ENCODE results near the gene DBNDD1. TPM values are rescaled to one million over a fixed set of nuclear protein-coding genes. Genes with fewer than 3 reads are reported as not detected.
"Not testable (repeated sequence)": the region's sequence is repeated elsewhere in the genome, so short reads cannot be mapped to it uniquely, and the experiment has no call there.

The DBNDD1 gene
- total and polyA plus RNA-seq, 4 donors = 1.1 to 3.5 (median 3.1) TPM

GRCh38 chr16:89968074-89968473 is 51.2 kb downstream of the DBNDD1 start:
- H3K27ac ChIP-seq (ENCODE audit: low read depth in 1 of 2, low read length in 2 of 2); H3K4me1 ChIP-seq (ENCODE audit: control insufficient read depth in 1 of 2, insufficient read depth in 2 of 2, low read length in 2 of 2); H3K9me3 ChIP-seq (ENCODE audit: control insufficient read depth, low read length); ATAC-seq (ENCODE audit: low FRiP score); DNase-seq; intact Hi-C loops (cut with DNase I); H3K4me3 ChIP-seq (ENCODE audit: low read length in 2 of 2); H3K36me3 ChIP-seq (ENCODE audit: control insufficient read depth in 1 of 2, insufficient read depth in 2 of 2, low read length in 1 of 2); H3K27me3 ChIP-seq (ENCODE audit: control insufficient read depth in 1 of 2, insufficient read depth in 2 of 2, low read length in 1 of 2): not testable (repeated sequence)
- WGBS, 2 donors = 86 to 88% methylated on average over 11 of the region's 11 CpGs

DNA sequence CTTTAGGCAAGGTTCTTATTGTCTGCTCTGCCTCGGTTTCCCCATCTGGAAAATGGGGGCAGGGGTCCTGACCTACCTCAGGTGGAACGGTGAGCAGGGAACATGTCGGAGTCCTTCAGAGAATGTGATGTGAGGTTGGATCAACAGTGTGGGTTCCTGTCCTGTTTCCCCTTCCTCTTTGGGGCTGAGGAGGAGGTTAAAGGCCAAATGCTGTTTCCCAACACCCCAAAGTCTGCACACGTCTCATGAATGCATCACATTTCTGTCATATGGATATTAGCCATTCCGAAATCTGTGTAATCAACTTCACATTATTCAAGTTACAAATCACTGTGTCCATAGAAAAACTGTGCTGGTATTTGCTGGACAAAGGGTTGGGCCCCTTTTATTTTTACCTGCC is 51.8 kb downstream of the DBNDD1 start:
- H3K4me3 ChIP-seq (ENCODE audit: low read length in 2 of 2); DNase-seq; H3K27me3 ChIP-seq (ENCODE audit: control insufficient read depth in 1 of 2, insufficient read depth in 2 of 2, low read length in 1 of 2); H3K36me3 ChIP-seq (ENCODE audit: control insufficient read depth in 1 of 2, insufficient read depth in 2 of 2, low read length in 1 of 2); H3K27ac ChIP-seq (ENCODE audit: low read depth in 1 of 2, low read length in 2 of 2); H3K4me1 ChIP-seq (ENCODE audit: control insufficient read depth in 1 of 2, insufficient read depth in 2 of 2, low read length in 2 of 2); intact Hi-C loops (cut with DNase I); ATAC-seq (ENCODE audit: low FRiP score); H3K9me3 ChIP-seq (ENCODE audit: control insufficient read depth, low read length): not testable (repeated sequence)
- WGBS, 2 donors = 82 to 85% methylated on average over 5 of the region's 5 CpGs

DNA sequence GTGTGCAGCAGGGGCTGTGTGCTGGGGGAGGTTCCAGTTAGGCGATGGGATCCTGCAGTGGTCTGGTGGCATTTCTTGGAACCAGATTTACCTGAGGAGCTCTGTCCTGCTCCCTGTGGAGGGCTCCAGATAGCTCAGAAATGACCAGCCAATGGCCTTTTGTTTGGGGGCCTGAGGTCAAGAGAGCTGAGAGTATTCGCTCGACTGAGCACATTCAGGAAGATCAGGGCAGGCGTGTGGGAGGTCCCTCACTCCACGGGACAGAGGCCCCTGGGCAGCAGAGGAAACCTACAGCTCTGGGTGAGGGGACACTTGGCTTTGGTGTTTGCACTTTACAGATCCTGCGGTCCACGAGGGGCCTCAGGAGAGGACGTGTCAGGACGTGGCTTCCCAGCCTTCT is 52.5 kb downstream of the DBNDD1 start:
- Histone ChIP-seq H3K36me3 (ENCODE audit: control insufficient read depth in 1 of 2, insufficient read depth in 2 of 2, low read length in 1 of 2) (no peaks in the 10 kb centered on the region), H3K4me1 (ENCODE audit: control insufficient read depth in 1 of 2, insufficient read depth in 2 of 2, low read length in 2 of 2) (no peaks in the 10 kb centered on the region), H3K27ac (ENCODE audit: low read depth in 1 of 2, low read length in 2 of 2) (no peak overlapping the region), H3K27me3 (ENCODE audit: control insufficient read depth in 1 of 2, insufficient read depth in 2 of 2, low read length in 1 of 2) (no peaks in the 10 kb centered on the region), H3K4me3 (ENCODE audit: low read length in 2 of 2) (no peak overlapping the region), H3K9me3 (ENCODE audit: control insufficient read depth, low read length) (no peaks in the 10 kb centered on the region)
- no peak for DNase-seq
- ATAC-seq (ENCODE audit: low FRiP score) = no peak
- WGBS, 2 donors = 75 to 80% methylated on average over 9 of the region's 9 CpGs
- intact Hi-C loops (cut with DNase I) = no loop called here

GRCh38 chr16:89965447-89966225 is 53.6 kb downstream of the DBNDD1 start:
- intact Hi-C loops (cut with DNase I) = no loop called here
- WGBS, 2 donors = 83 to 88% methylated on average over 28 to 30 of the region's 30 CpGs

DNA sequence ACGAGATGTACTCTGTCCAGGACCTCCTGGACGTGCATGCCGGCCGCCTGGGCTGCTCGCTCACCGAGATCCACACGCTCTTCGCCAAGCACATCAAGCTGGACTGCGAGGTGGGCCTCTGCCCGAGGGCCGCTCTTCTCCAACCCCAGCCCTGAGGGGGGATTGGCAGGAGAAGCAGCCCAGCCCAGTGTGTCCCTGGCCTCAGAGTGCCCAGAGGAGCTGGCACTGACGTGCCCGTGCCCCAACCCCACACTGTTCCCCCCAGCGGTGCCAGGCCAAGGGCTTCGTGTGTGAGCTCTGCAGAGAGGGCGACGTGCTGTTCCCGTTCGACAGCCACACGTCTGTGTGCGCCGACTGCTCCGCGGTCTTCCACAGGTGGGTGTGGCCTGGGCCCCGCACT is 55.1 kb downstream of the DBNDD1 start:
- ATAC-seq (ENCODE audit: low FRiP score) (no peak), DNase-seq (no peak)
- Histone ChIP-seq H3K27me3 (ENCODE audit: control insufficient read depth in 1 of 2, insufficient read depth in 2 of 2, low read length in 1 of 2) (no peaks in the 10 kb centered on the region), H3K9me3 (ENCODE audit: control insufficient read depth, low read length) (no peaks in the 10 kb centered on the region), H3K4me1 (ENCODE audit: control insufficient read depth in 1 of 2, insufficient read depth in 2 of 2, low read length in 2 of 2) (no peaks in the 10 kb centered on the region), H3K27ac (ENCODE audit: low read depth in 1 of 2, low read length in 2 of 2) (no peak overlapping the region), H3K36me3 (ENCODE audit: control insufficient read depth in 1 of 2, insufficient read depth in 2 of 2, low read length in 1 of 2) (no peaks in the 10 kb centered on the region), H3K4me3 (ENCODE audit: low read length in 2 of 2) (no peak overlapping the region)
- intact Hi-C loops (cut with DNase I) = no loop called here
- 86 to 88% methylated on average over 25 of the region's 25 CpGs for WGBS, 2 donors

More at GRCh38 chr16:89965447-89966225, 53.6 kb downstream of the DBNDD1 start:
- DNase-seq (no peak), ATAC-seq (ENCODE audit: low FRiP score) (no peak)
- Histone ChIP-seq H3K27me3 (ENCODE audit: control insufficient read depth in 1 of 2, insufficient read depth in 2 of 2, low read length in 1 of 2) (no peaks in the 10 kb centered on the region), H3K9me3 (ENCODE audit: control insufficient read depth, low read length) (no peaks in the 10 kb centered on the region), H3K4me1 (ENCODE audit: control insufficient read depth in 1 of 2, insufficient read depth in 2 of 2, low read length in 2 of 2) (no peaks in the 10 kb centered on the region), H3K27ac (ENCODE audit: low read depth in 1 of 2, low read length in 2 of 2) (no peak overlapping the region), H3K4me3 (ENCODE audit: low read length in 2 of 2) (no peak overlapping the region), H3K36me3 (ENCODE audit: control insufficient read depth in 1 of 2, insufficient read depth in 2 of 2, low read length in 1 of 2) (no peaks in the 10 kb centered on the region)

- H3K4me1 ChIP-seq (ENCODE audit: control insufficient read depth in 1 of 2, insufficient read depth in 2 of 2, low read length in 2 of 2) = no peaks in the 10 kb centered on the region
- H3K36me3 ChIP-seq (ENCODE audit: control insufficient read depth in 1 of 2, insufficient read depth in 2 of 2, low read length in 1 of 2) = no peaks in the 10 kb centered on the region
- H3K4me3 ChIP-seq (ENCODE audit: low read length in 2 of 2) = no peak overlapping the region
- WGBS, 2 donors = 82 to 84% methylated on average over 26 of the region's 26 CpGs
- H3K27me3 ChIP-seq (ENCODE audit: control insufficient read depth in 1 of 2, insufficient read depth in 2 of 2, low read length in 1 of 2) = no peaks in the 10 kb centered on the region
- ATAC-seq (ENCODE audit: low FRiP score) (no peak), DNase-seq (no peak)
- intact Hi-C loops (cut with DNase I) = no loop called here
- no peaks in the 10 kb centered on the region for H3K9me3 ChIP-seq (ENCODE audit: control insufficient read depth, low read length)
- H3K27ac ChIP-seq (ENCODE audit: low read depth in 1 of 2, low read length in 2 of 2) = no peak overlapping the region
Measured at GRCh38 chr16:89962754-89963498, 56.3 kb downstream of the DBNDD1 start.

DNA sequence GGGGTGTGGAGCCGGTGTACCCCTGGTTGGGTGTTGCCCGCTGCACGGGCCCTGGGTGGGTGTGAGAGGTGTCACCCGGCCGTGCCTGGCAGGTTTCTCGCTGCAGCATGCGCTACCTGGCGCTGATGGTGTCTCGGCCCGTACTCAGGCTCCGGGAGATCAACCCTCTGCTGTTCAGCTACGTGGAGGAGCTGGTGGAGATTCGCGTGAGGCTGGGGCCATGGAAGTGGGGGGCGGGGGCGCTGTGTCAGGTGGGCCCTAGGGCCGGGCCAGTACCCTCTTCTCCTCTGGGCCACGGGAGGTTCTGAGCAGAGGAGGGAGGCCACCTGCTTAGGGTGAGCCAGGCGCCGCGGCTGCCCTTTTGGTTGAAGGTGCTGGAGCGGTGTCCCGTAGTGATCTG is 57.3 kb downstream of the DBNDD1 start:
- Histone ChIP-seq H3K27ac (ENCODE audit: low read depth in 1 of 2, low read length in 2 of 2) (no peak overlapping the region), H3K36me3 (ENCODE audit: control insufficient read depth in 1 of 2, insufficient read depth in 2 of 2, low read length in 1 of 2) (no peaks in the 10 kb centered on the region), H3K9me3 (ENCODE audit: control insufficient read depth, low read length) (no peaks in the 10 kb centered on the region), H3K4me1 (ENCODE audit: control insufficient read depth in 1 of 2, insufficient read depth in 2 of 2, low read length in 2 of 2) (no peaks in the 10 kb centered on the region), H3K4me3 (ENCODE audit: low read length in 2 of 2) (no peak overlapping the region), H3K27me3 (ENCODE audit: control insufficient read depth in 1 of 2, insufficient read depth in 2 of 2, low read length in 1 of 2) (no peaks in the 10 kb centered on the region)
- intact Hi-C loops (cut with DNase I) = no loop called here
- DNase-seq = no peak
- no peak for ATAC-seq (ENCODE audit: low FRiP score)
- 95 to 96% methylated on average over 23 of the region's 23 CpGs for WGBS, 2 donors

DNA sequence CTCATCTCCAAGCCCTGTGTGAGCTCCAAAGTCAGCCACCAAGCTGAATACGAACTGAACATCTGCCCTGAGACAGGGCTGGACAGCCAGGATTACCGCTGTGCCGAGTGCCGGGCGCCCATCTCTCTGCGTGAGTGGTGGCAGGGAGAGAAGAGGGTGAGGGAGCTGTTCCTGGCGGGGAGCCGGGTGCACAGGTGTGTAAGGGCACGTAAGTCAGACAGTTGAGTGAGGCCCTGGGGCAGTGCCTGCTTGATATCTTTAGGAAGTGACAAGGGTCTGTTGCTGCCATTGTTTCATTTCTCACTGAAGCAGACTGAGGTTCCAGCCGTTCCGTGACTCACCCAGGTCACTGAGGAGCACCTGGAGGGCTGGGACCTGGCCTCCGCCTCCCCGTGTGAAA is 58.3 kb downstream of the DBNDD1 start:
- intact Hi-C loops (cut with DNase I) = no loop called here
- H3K4me3 ChIP-seq (ENCODE audit: low read length in 2 of 2) = no peak overlapping the region
- H3K9me3 ChIP-seq (ENCODE audit: control insufficient read depth, low read length) = no peaks in the 10 kb centered on the region
- no peak for ATAC-seq (ENCODE audit: low FRiP score)
- no peak for DNase-seq
- no peaks in the 10 kb centered on the region for H3K4me1 ChIP-seq (ENCODE audit: control insufficient read depth in 1 of 2, insufficient read depth in 2 of 2, low read length in 2 of 2)
- H3K36me3 ChIP-seq (ENCODE audit: control insufficient read depth in 1 of 2, insufficient read depth in 2 of 2, low read length in 1 of 2) = no peaks in the 10 kb centered on the region
- no peak overlapping the region for H3K27ac ChIP-seq (ENCODE audit: low read depth in 1 of 2, low read length in 2 of 2)
- WGBS, 2 donors = 94 to 95% methylated on average over 13 of the region's 13 CpGs
- no peaks in the 10 kb centered on the region for H3K27me3 ChIP-seq (ENCODE audit: control insufficient read depth in 1 of 2, insufficient read depth in 2 of 2, low read length in 1 of 2)

DNA sequence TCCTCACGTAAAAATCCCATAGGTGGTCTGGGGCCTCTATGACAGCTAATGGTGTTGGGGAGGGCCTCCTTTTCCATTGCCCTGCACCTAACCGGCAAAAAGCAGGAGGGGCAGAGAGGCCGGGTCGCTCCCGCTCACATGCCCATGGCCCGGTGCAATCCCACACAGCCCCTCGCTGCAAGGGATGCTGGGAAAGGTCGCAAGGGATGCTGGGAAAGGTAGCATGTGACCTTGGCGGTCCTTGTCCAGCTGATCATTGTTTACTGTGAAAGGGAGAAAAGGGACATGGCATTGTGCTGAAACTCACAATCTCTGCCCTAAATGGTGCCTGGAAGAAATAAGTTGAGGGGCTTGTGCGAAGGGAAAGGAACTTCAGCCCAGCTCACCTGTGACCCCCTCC is 60.7 kb downstream of the DBNDD1 start:
- DNase-seq (no peak), ATAC-seq (ENCODE audit: low FRiP score) (no peak)
- intact Hi-C loops (cut with DNase I) = no loop called here
- Histone ChIP-seq H3K4me3 (ENCODE audit: low read length in 2 of 2) (no peak overlapping the region), H3K4me1 (ENCODE audit: control insufficient read depth in 1 of 2, insufficient read depth in 2 of 2, low read length in 2 of 2) (no peaks in the 10 kb centered on the region), H3K27me3 (ENCODE audit: control insufficient read depth in 1 of 2, insufficient read depth in 2 of 2, low read length in 1 of 2) (no peaks in the 10 kb centered on the region), H3K9me3 (ENCODE audit: control insufficient read depth, low read length) (no peaks in the 10 kb centered on the region), H3K27ac (ENCODE audit: low read depth in 1 of 2, low read length in 2 of 2) (no peak overlapping the region), H3K36me3 (ENCODE audit: control insufficient read depth in 1 of 2, insufficient read depth in 2 of 2, low read length in 1 of 2) (no peaks in the 10 kb centered on the region)
- WGBS, 2 donors = 96 to 97% methylated on average over 10 of the region's 10 CpGs

Measured in aorta (tissue), 5 donors.